ENCODE results near the gene PEX5. TPM values are rescaled to one million over a fixed set of nuclear protein-coding genes. Genes with fewer than 3 reads are reported as not detected.

PEX5 gene
- total and polyA plus RNA-seq, 8 donors: 15.7 to 49.0 (median 23.3) TPM

GRCh38 chr12:7152818-7153217, 36.7 kb upstream of the PEX5 start:
- no peak overlapping the region for H3K27ac ChIP-seq
- no peaks in the 10 kb centered on the region for H3K9me3 ChIP-seq
- H3K27me3 ChIP-seq: no peaks in the 10 kb centered on the region
- DNase-seq: no peak
- WGBS, 5 donors: 83 to 94% (median 93%) methylated on average over 4 of the region's 4 CpGs
- TF ChIP-seq CTCF (IDR thresholded peaks at IDR 0.05) (no peak), POLR2AphosphoS5 (IDR thresholded peaks at IDR 0.05) (no peak), POLR2A (IDR thresholded peaks at IDR 0.05) (no peak), EP300 (IDR thresholded peaks at IDR 0.05) (no peak)
- peaks cover 7 to 99% (median 96%) of the 10 kb centered on the region in 4 donors for H3K36me3 ChIP-seq
- H3K4me3 ChIP-seq: no peak overlapping the region
- intact Hi-C loops (cut with DNase I; ENCODE audit: low total_unique reads): no loop called here
- no peaks in the 10 kb centered on the region for H3K4me1 ChIP-seq

- H3K27me3 ChIP-seq: no peaks in the 10 kb centered on the region
- intact Hi-C loops (cut with DNase I; ENCODE audit: low total_unique reads): no loop called here
- H3K4me3 ChIP-seq: no peak overlapping the region
- WGBS, 5 donors: 81 to 91% (median 85%) methylated on average over 6 of the region's 6 CpGs
- peaks cover 7 to 95% (median 94%) of the 10 kb centered on the region in 4 donors for H3K36me3 ChIP-seq
- no peak overlapping the region for H3K27ac ChIP-seq
- no peak for DNase-seq
- no peaks in the 10 kb centered on the region for H3K4me1 ChIP-seq
- no peaks in the 10 kb centered on the region for H3K9me3 ChIP-seq
- TF ChIP-seq POLR2A (IDR thresholded peaks at IDR 0.05): no peak
- no peak for TF ChIP-seq POLR2AphosphoS5 (IDR thresholded peaks at IDR 0.05)
- no peak for TF ChIP-seq CTCF (IDR thresholded peaks at IDR 0.05)
- no peak for TF ChIP-seq EP300 (IDR thresholded peaks at IDR 0.05)
These were observed 35.4 kb upstream of the PEX5 start for GRCh38 chr12:7154042-7154441.

- TF ChIP-seq POLR2A (IDR thresholded peaks at IDR 0.05) (no peak), POLR2AphosphoS5 (IDR thresholded peaks at IDR 0.05) (no peak), CTCF (IDR thresholded peaks at IDR 0.05) (no peak), EP300 (IDR thresholded peaks at IDR 0.05) (no peak)
- Histone ChIP-seq H3K9me3 (no peaks in the 10 kb centered on the region), H3K27ac (no peak overlapping the region), H3K4me3 (no peak overlapping the region), H3K36me3 (peaks cover 7 to 86% (median 84%) of the 10 kb centered on the region in 4 donors), H3K4me1 (no peaks in the 10 kb centered on the region), H3K27me3 (no peaks in the 10 kb centered on the region)
- intact Hi-C loops (cut with DNase I; ENCODE audit: low total_unique reads): no loop called here
- WGBS, 5 donors: 83 to 86% (median 85%) methylated on average over 12 of the region's 12 CpGs
- DNase-seq: no peak
These were observed 34.5 kb upstream of the PEX5 start for GRCh38 chr12:7154901-7155470.

- DNase-seq: peak in 1 of 2 donors; percentile 66
- intact Hi-C loops (cut with DNase I; ENCODE audit: low total_unique reads): no loop called here
- Histone ChIP-seq H3K36me3 (peaks cover 7 to 80% (median 78%) of the 10 kb centered on the region in 4 donors), H3K4me1 (no peaks in the 10 kb centered on the region), H3K4me3 (no peak overlapping the region), H3K27ac (no peak overlapping the region), H3K9me3 (no peaks in the 10 kb centered on the region), H3K27me3 (no peaks in the 10 kb centered on the region)
- 61 to 87% (median 71%) methylated on average over 6 to 8 of the region's 8 CpGs for WGBS, 5 donors
- TF ChIP-seq POLR2A (IDR thresholded peaks at IDR 0.05) (no peak), CTCF (IDR thresholded peaks at IDR 0.05) (no peak), POLR2AphosphoS5 (IDR thresholded peaks at IDR 0.05) (no peak), EP300 (IDR thresholded peaks at IDR 0.05) (no peak)
These were observed 33.9 kb upstream of the PEX5 start for GRCh38 chr12:7155471-7156034.
